AG04449 (cell line): ENCODE measurements around the gene SLC44A1.

Experiments used
- CTCF ChIA-PET: fragments of 350-600 bp; formaldehyde crosslinking; extraction: SDS; loops from one replicate; lab custom pipeline; 2021; ENCODE audit warnings: antibody characterized with exemption; lab: Yijun Ruan, JAX
- POLR2A ChIA-PET: fragments of 400-600, 350-600 bp; formaldehyde crosslinking; extraction: SDS; loops from one replicate; lab custom pipeline; 2020; ENCODE audit warnings: antibody characterized with exemption, inconsistent platforms; lab: Yijun Ruan, JAX
- DNase-seq: peaks from one replicate; pipeline ENCODE4 v3.0.0-alpha.2; 2010; ENCODE audit warnings: low read depth, low spot score
- H3K4me3 ChIP-seq: 2 replicates; pipeline ENCODE4 v1.5.1; 2011; ENCODE audit warnings: low read depth, mild to moderate bottlenecking, control low read depth, low read length
- TF ChIP-seq, protein P1 (sequence below): IDR thresholded peaks from one replicate; pipeline ENCODE4 v1.5.1; 2011; ENCODE audit warnings: mild to moderate bottlenecking, moderate library complexity, low read length, control low read depth, inconsistent platforms; ENCODE audit not compliant: insufficient read depth; ENCODE audit errors: missing control alignments

SLC44A1 gene

DNA sequence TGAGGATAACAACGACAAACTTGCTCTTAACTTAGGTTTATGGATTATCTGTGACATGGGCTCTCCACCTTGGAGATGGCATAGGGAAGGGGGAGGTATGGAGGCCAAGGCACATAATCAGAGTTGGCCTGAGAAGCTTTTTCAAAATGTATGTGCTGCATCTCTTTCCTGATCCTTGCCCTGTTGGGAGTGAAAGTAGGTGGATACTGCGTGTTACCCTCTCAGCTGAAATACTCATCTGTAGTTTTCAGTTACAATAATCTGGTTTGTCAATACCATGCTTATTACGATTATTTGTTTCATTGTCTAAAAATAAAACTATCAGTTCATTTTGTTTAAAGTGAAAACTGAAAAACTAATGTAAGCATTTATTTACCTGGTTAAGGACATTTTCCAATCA, 86.7 kb downstream of the SLC44A1 start:
- no peak overlapping the region for H3K4me3 ChIP-seq
- ChIA-PET CTCF (interaction anchor here (1.0 to 1.6 kb wide), 2 partner anchors 14 to 22 kb away, joined by 3 read pairs; no protein-coding TSS in a partner anchor), POLR2A (no interaction called here)

DNA sequence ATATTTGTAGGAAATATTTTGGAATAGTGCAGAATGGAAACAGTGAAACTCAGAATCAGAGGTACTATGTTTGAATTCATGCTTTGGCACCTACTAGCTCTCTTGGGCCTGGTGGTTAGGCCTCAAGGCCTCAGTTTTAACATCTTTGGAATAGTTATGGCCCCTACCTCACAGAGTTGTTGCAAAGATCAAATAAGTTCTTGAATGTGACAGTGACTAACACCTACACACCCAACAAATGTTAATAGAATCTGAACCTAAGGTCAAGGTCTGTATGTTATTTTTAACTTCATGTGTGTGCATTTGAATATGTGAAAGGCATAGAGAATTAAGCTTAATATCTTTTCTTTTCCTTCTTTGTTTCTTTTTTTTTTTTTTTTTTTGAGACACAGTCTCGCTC, 87.3 kb downstream of the SLC44A1 start:
- TF ChIP-seq, protein P1, sequence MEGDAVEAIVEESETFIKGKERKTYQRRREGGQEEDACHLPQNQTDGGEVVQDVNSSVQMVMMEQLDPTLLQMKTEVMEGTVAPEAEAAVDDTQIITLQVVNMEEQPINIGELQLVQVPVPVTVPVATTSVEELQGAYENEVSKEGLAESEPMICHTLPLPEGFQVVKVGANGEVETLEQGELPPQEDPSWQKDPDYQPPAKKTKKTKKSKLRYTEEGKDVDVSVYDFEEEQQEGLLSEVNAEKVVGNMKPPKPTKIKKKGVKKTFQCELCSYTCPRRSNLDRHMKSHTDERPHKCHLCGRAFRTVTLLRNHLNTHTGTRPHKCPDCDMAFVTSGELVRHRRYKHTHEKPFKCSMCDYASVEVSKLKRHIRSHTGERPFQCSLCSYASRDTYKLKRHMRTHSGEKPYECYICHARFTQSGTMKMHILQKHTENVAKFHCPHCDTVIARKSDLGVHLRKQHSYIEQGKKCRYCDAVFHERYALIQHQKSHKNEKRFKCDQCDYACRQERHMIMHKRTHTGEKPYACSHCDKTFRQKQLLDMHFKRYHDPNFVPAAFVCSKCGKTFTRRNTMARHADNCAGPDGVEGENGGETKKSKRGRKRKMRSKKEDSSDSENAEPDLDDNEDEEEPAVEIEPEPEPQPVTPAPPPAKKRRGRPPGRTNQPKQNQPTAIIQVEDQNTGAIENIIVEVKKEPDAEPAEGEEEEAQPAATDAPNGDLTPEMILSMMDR = no peak
- ChIA-PET CTCF (interaction anchor here (1.6 kb wide), 1 partner anchor 15 kb away, joined by 3 read pairs; no protein-coding TSS in a partner anchor), POLR2A (no interaction called here)
- DNase-seq = no peak
- H3K4me3 ChIP-seq = no peak overlapping the region

More for the DNA sequence above, 86.7 kb downstream of the SLC44A1 start:
- TF ChIP-seq, protein P1 = no peak
- no peak for DNase-seq

DNA sequence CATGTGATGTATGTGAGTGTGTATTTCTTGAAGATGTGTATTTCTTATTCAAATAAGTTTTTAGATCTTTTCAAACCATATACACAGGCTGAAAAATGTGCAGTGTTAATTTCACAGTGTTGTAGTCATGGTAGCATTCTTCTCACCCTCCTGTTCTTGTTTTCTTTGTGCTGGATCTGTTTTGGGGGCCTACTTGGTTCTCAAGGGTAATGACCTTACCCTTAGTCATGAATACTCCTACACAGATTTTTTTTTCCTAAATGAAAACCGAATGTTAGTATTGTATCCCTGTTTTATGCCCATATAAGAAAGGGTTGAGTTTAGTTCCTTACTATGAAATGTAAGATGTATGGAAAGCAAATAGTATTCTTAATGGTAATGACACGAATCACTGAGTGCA, 88.0 kb downstream of the SLC44A1 start:
- H3K4me3 ChIP-seq = no peak overlapping the region
- CTCF ChIA-PET = interaction anchor here (1.6 kb wide), 1 partner anchor 16 kb away, joined by 3 read pairs; no protein-coding TSS in a partner anchor
- DNase-seq = no peak
- POLR2A ChIA-PET = no interaction called here
- TF ChIP-seq, protein P1 = no peak

DNA sequence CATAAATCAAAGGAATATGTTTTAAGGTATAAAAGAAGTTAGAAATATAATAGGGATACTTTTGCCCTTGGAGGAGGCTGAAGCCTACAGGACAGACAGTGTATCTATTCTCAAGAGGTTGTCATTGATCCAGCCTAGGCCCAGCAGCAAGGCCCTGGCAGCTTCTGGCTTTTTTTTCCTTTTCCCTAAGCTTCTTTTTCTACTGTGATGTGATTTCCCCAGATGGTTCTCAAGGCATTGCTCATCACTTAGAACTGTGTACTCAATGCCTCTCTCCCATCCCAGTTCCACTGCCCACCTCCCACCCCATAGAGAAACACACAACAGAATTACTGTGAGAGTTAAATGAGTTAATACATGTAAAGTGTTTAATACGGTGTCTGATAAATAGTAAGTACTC, 88.6 kb downstream of the SLC44A1 start:
- no peak overlapping the region for H3K4me3 ChIP-seq
- DNase-seq = no peak
- POLR2A ChIA-PET = no interaction called here
- TF ChIP-seq, protein P1 = no peak
- CTCF ChIA-PET = no interaction called here

DNA sequence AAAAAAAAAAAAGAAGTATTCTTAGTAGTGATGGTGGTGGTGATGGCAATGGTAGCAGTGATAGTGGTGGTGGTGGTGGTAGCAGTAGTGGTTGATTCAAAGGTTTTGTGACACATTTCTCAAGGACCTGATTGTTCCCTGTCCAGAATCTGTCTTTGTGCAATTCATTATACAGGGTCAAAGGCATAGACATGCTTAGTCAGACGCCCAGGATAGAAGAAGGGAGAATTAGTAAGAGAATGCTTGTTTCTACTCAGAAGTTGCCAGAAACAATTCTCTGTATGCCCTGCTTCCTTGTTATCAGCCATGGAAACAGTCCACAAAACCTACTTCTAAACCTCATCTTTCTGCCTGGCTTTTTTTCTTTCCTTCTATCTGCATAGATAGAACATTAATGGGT, 89.4 kb downstream of the SLC44A1 start:
- TF ChIP-seq, protein P1 = no peak
- no peak for DNase-seq
- POLR2A ChIA-PET = no interaction called here
- CTCF ChIA-PET = no interaction called here
- no peak overlapping the region for H3K4me3 ChIP-seq

DNA sequence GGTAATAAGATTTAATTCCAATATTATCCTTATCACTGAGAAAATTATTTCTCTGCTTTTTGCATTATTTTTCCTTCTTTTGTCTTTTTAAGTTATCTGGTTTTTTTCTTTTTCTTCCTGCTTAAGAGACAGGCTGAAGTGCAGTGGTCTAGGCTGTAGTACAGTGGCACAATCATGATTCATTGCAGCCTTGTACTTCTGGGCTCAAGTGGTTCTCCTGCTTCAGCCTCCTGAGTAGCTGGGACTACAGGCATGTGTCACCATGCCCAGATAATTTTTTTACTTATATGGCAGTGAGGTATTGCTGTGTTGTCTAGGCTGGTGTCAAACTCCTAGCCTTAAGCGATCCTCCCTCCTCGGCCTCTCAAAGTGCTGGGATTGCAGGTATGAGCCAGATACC, 93.9 kb downstream of the SLC44A1 start:
- CTCF ChIA-PET = interaction anchor here (1.2 kb wide), 1 partner anchor 181 kb away, joined by 3 read pairs; no protein-coding TSS in a partner anchor
- POLR2A ChIA-PET = no interaction called here
- H3K4me3 ChIP-seq = no peak overlapping the region
- TF ChIP-seq, protein P1 = no peak
- DNase-seq = no peak
